Testis (tissue), 3 donors: ENCODE measurements around the gene NABP1. TPM values are rescaled to one million over a fixed set of nuclear protein-coding genes. Genes with fewer than 3 reads are reported as not detected.

Experiments
- DNase-seq: peaks from one replicate; pipeline ENCODE4 v3.0.0-alpha.2; 2019
- H3K27ac ChIP-seq, 2 donors: fragments of 200-600 bp; sonication (generic); one replicate each; pipeline ENCODE4 v1.5.1; 2019
- H3K27me3 ChIP-seq: fragments of 200-600 bp; sonication (generic); one replicate; pipeline ENCODE4 v1.5.1; 2019
- H3K36me3 ChIP-seq: fragments of 200-600 bp; sonication (generic); one replicate; pipeline ENCODE4 v1.5.1; 2017; ENCODE audit warnings: low read depth; ENCODE audit errors: missing control alignments
- H3K4me1 ChIP-seq: fragments of 200-600 bp; sonication (generic); one replicate; pipeline ENCODE4 v1.5.1; 2019
- H3K4me3 ChIP-seq, 2 donors: fragments of 200-600 bp; sonication (generic); one replicate each; pipeline ENCODE4 v1.5.1; 2017 to 2019
- H3K9me3 ChIP-seq: fragments of 200-600 bp; sonication (generic); one replicate; pipeline ENCODE4 v1.5.1; 2017
- CTCF ChIP-seq, 3 experiments: fragments of 450-650 bp in 2 of 3; fragments of 200-600 bp in 1 of 3; sonication (generic) in 1 of 3; IDR thresholded peaks; one replicate each; pipeline ENCODE4 v1.5.1; 2016 to 2019; ENCODE audit warnings: antibody characterized with exemption in 3 of 3, mild to moderate bottlenecking in 2 of 3, moderate library complexity in 1 of 3
- POLR2A ChIP-seq: fragments of 450-650 bp; IDR thresholded peaks from one replicate; pipeline ENCODE4 v1.6.1; 2017; ENCODE audit warnings: antibody characterized with exemption, mild to moderate bottlenecking, moderate library complexity
- WGBS, 2 donors: methylation state at CpG; one replicate each; pipeline ENCODE4 v1.1.5; 2018; 5-methylcytosine and 5-hydroxymethylcytosine counted together
- intact Hi-C: fragments of 100-400 bp; cut with DNase I; formaldehyde crosslinking; loops from one replicate; pipeline ENCODE4 v1.15.1; 2023; ENCODE audit warnings: low total_unique reads
- polyA plus RNA-seq: library from polyadenylated mRNA; stranded (reverse); fragments of 350-450 nt; fragmentation: Illumina TruSeq; extraction: RNeasy Lipid Tissue Mini Kit (QIAGEN cat#74804); gene quantifications from one replicate; pipeline ENCODE4 v1.2.3, GENCODE V29; 2014; ENCODE audit warnings: low read depth, low replicate concordance; ENCODE audit not compliant: insufficient read depth
- total RNA-seq, 2 donors: library from RNA; depleted of rRNA; stranded (reverse); fragments of >200 nt; gene quantifications; one replicate each; pipeline ENCODE4 v1.2.3, GENCODE V29; 2016

Gene NABP1
- total and polyA plus RNA-seq, 3 donors from 2014 or later: 40.6 to 67.1 (median 65.8) TPM

- Histone ChIP-seq H3K36me3 (no peaks in the 10 kb centered on the region), H3K27ac (no peak overlapping the region), H3K4me3 (no peak overlapping the region), H3K9me3 (no peaks in the 10 kb centered on the region), H3K27me3 (no peaks in the 10 kb centered on the region), H3K4me1 (no peaks in the 10 kb centered on the region)
- intact Hi-C loops: no loop called here
- TF ChIP-seq POLR2A (no peak), CTCF (IDR thresholded peaks at IDR 0.05) (no peak)
- 91 to 95% methylated on average over 1 of the region's 1 CpG for WGBS, 2 donors
- no peak for DNase-seq
Measured at GRCh38 chr2:191636586-191636985, 41.4 kb upstream of the NABP1 start.

- no peak for DNase-seq
- no peaks in the 10 kb centered on the region for H3K4me1 ChIP-seq
- TF ChIP-seq POLR2A (no peak), CTCF (IDR thresholded peaks at IDR 0.05) (no peak)
- H3K27me3 ChIP-seq: no peaks in the 10 kb centered on the region
- intact Hi-C loops: no loop called here
- H3K4me3 ChIP-seq: no peak overlapping the region
- 71 to 72% methylated on average over 6 of the region's 6 CpGs for WGBS, 2 donors
- H3K27ac ChIP-seq: no peak overlapping the region
- H3K9me3 ChIP-seq: no peaks in the 10 kb centered on the region
- no peaks in the 10 kb centered on the region for H3K36me3 ChIP-seq
Measured at GRCh38 chr2:191637182-191638078, 40.5 kb upstream of the NABP1 start.

- no peaks in the 10 kb centered on the region for H3K4me1 ChIP-seq
- no peak overlapping the region for H3K27ac ChIP-seq
- intact Hi-C loops: no loop called here
- no peaks in the 10 kb centered on the region for H3K27me3 ChIP-seq
- DNase-seq: no peak
- H3K36me3 ChIP-seq: no peaks in the 10 kb centered on the region
- WGBS, 2 donors: 71 to 73% methylated on average over 6 of the region's 6 CpGs
- H3K4me3 ChIP-seq: no peak overlapping the region
- no peaks in the 10 kb centered on the region for H3K9me3 ChIP-seq
- TF ChIP-seq CTCF (IDR thresholded peaks at IDR 0.05): no peak
- TF ChIP-seq POLR2A: no peak
Measured at GRCh38 chr2:191638079-191638801, 39.7 kb upstream of the NABP1 start.

GRCh38 chr2:191638802-191639172 lies 39.1 kb upstream of the NABP1 start:
- no peak for DNase-seq
- Histone ChIP-seq H3K9me3 (no peaks in the 10 kb centered on the region), H3K4me1 (no peaks in the 10 kb centered on the region), H3K36me3 (no peaks in the 10 kb centered on the region), H3K27me3 (no peaks in the 10 kb centered on the region), H3K4me3 (no peak overlapping the region), H3K27ac (no peak overlapping the region)
- intact Hi-C loops: no loop called here
- TF ChIP-seq CTCF (IDR thresholded peaks at IDR 0.05): no peak
- TF ChIP-seq POLR2A: no peak
- WGBS, 2 donors: 91 to 100% methylated on average over 1 of the region's 1 CpG
